Hepatocyte (in vitro differentiated cells): ENCODE data around the gene POLR2A. TPM values are rescaled to one million over a fixed set of nuclear protein-coding genes. Genes with fewer than 3 reads are reported as not detected.

Source experiments
- DNase-seq: peaks from one replicate; pipeline ENCODE4 v3.0.0-alpha.2; 2016; ENCODE audit warnings: low spot score
- H2AFZ ChIP-seq: fragments of 200-600 bp; sonication (generic); 2 replicates; pipeline ENCODE4 v1.6.0; 2016; ENCODE audit warnings: antibody characterized with exemption, mild to moderate bottlenecking
- H3K27ac ChIP-seq: fragments of 200-600 bp; sonication (generic); 2 replicates; pipeline ENCODE4 v1.5.1; 2016; ENCODE audit warnings: mild to moderate bottlenecking
- H3K27me3 ChIP-seq: fragments of 200-600 bp; sonication (generic); 2 replicates; pipeline ENCODE4 v1.6.1; 2016
- H3K36me3 ChIP-seq: fragments of 200-600 bp; sonication (generic); replicated peaks from 2 replicates; pipeline ENCODE4 v1.5.1; 2016; ENCODE audit warnings: low read depth; ENCODE audit not compliant: insufficient read depth
- H3K4me1 ChIP-seq: fragments of 200-600 bp; sonication (generic); 2 replicates; pipeline ENCODE4 v1.5.1; 2016; ENCODE audit warnings: mild to moderate bottlenecking, moderate library complexity; ENCODE audit not compliant: insufficient read depth
- H3K4me2 ChIP-seq: fragments of 200-600 bp; sonication (generic); 2 replicates; pipeline ENCODE4 v1.6.0; 2016
- H3K4me3 ChIP-seq: fragments of 200-600 bp; sonication (generic); 2 replicates; pipeline ENCODE4 v1.5.1; 2016; ENCODE audit warnings: mild to moderate bottlenecking
- H3K79me2 ChIP-seq: fragments of 200-600 bp; sonication (generic); 2 replicates; pipeline ENCODE4 v1.6.0; 2017; ENCODE audit warnings: mild to moderate bottlenecking
- H3K9me2 ChIP-seq: fragments of 200-600 bp; sonication (generic); replicated peaks from 2 replicates; pipeline ENCODE4 v1.6.0; 2017; ENCODE audit warnings: mild to moderate bottlenecking; ENCODE audit not compliant: insufficient read depth
- H3K9me3 ChIP-seq: fragments of 200-600 bp; sonication (generic); 2 replicates; pipeline ENCODE4 v1.5.1; 2016; ENCODE audit warnings: low read depth, mild to moderate bottlenecking
- H4K20me1 ChIP-seq: fragments of 200-600 bp; sonication (generic); 2 replicates; pipeline ENCODE4 v1.6.0; 2016; ENCODE audit warnings: mild to moderate bottlenecking; ENCODE audit not compliant: insufficient read depth, poor library complexity, severe bottlenecking
- CTCF ChIP-seq: fragments of 200-600 bp; sonication (generic); IDR thresholded peaks from 2 replicates; pipeline ENCODE4 v1.5.1; 2016; ENCODE audit warnings: antibody characterized with exemption, mild to moderate bottlenecking; ENCODE audit not compliant: poor library complexity
- EZH2 ChIP-seq: fragments of 200-600 bp; sonication (generic); IDR thresholded peaks from 2 replicates; pipeline ENCODE4 v1.6.1; 2016; ENCODE audit warnings: antibody characterized with exemption, mild to moderate bottlenecking, borderline replicate concordance
- EZH2phosphoT487 ChIP-seq: fragments of 200-600 bp; sonication (generic); IDR thresholded peaks from one replicate; pipeline ENCODE4 v1.6.1; 2018; ENCODE audit warnings: antibody characterized with exemption, mild to moderate bottlenecking, low read depth, moderate library complexity; ENCODE audit not compliant: unreplicated experiment, severe bottlenecking
- WGBS: methylation state at CpG from one replicate; pipeline ENCODE4 v1.1.6; 2016; ENCODE audit warnings: low lambda C conversion rate; ENCODE audit errors: missing lambda C conversion rate; 5-methylcytosine and 5-hydroxymethylcytosine counted together
- polyA plus RNA-seq: library from polyadenylated mRNA; unstranded; fragments of >200 nt; fragmentation: Nextera tagmentation; extraction: Ambion mirVana; gene quantifications from 2 replicates; pipeline ENCODE4 v1.2.1, GENCODE V29; 2016
- total RNA-seq: library from RNA; depleted of rRNA; stranded (reverse); fragments of >200 nt; gene quantifications from 2 replicates; pipeline ENCODE4 v1.2.3, GENCODE V29; 2014

POLR2A gene
- total RNA-seq (50.2 and 74.5 TPM in 2 replicates), polyA plus RNA-seq (96.3 and 98.1 TPM in 2 replicates)

GRCh38 chr17:7484067-7484918 lies at the start of gene POLR2A:
POLR2A (plus strand) TSS chr17:7484366.
- Histone ChIP-seq H3K4me1 (peaks cover 53% of the 10 kb centered on the region), H2AFZ (peak within 1 kb of the TSS; percentile 60), H3K9me3 (no peaks in the 10 kb centered on the region), H3K27me3 (no peaks in the 10 kb centered on the region), H3K9me2 (no peaks in the 10 kb centered on the region), H3K4me2 (peak within 1 kb of the TSS; percentile 88), H3K36me3 (no peaks in the 10 kb centered on the region), H4K20me1 (peaks cover 46% of the 10 kb centered on the region), H3K27ac (peak within 1 kb of the TSS; percentile 100), H3K4me3 (peak within 1 kb of the TSS; percentile 70), H3K79me2 (peaks cover 70% of the 10 kb centered on the region)
- TF ChIP-seq EZH2 (no peak), EZH2phosphoT487 (no peak), CTCF (no peak)
- DNase-seq, result peak; percentile 99
- 1% methylated on average over 53 of the region's 64 CpGs for WGBS

GRCh38 chr17:7435676-7436555 lies 48.2 kb upstream of the POLR2A start:
- TF ChIP-seq EZH2phosphoT487, result no peak
- peak; percentile 14 for TF ChIP-seq CTCF
- H4K20me1 ChIP-seq, result no peaks in the 10 kb centered on the region
- DNase-seq, result peak; percentile 64
- H3K4me3 ChIP-seq, result peak overlapping the region; percentile 22
- 9% methylated on average over 38 of the region's 49 CpGs for WGBS
- peaks cover 2% of the 10 kb centered on the region for H3K79me2 ChIP-seq
- peak overlapping the region; percentile 23 for H2AFZ ChIP-seq
- H3K36me3 ChIP-seq, result no peaks in the 10 kb centered on the region
- H3K4me2 ChIP-seq, result peak overlapping the region; percentile 99
- no peaks in the 10 kb centered on the region for H3K9me2 ChIP-seq
- no peaks in the 10 kb centered on the region for H3K9me3 ChIP-seq
- H3K27me3 ChIP-seq, result peaks cover 24% of the 10 kb centered on the region
- peaks cover 47% of the 10 kb centered on the region for H3K4me1 ChIP-seq
- H3K27ac ChIP-seq, result peak overlapping the region; percentile 65

GRCh38 chr17:7436556-7437368 lies 47.4 kb upstream of the POLR2A start:
- WGBS, result 6% methylated on average over 89 of the region's 92 CpGs
- Histone ChIP-seq H3K27me3 (peaks cover 29% of the 10 kb centered on the region), H3K4me3 (peak overlapping the region; percentile 8), H3K36me3 (no peaks in the 10 kb centered on the region), H3K9me2 (no peaks in the 10 kb centered on the region), H4K20me1 (no peaks in the 10 kb centered on the region), H3K79me2 (peaks cover 2% of the 10 kb centered on the region), H3K9me3 (no peaks in the 10 kb centered on the region), H3K4me1 (peaks cover 50% of the 10 kb centered on the region), H3K4me2 (peak overlapping the region; percentile 99), H2AFZ (peak overlapping the region; percentile 46), H3K27ac (peak overlapping the region; percentile 65)
- TF ChIP-seq EZH2 (no peak), CTCF (peak; percentile 76)
- peak; percentile 95 for DNase-seq
